ENCODE results near the gene PSMD11.

GRCh38 chr17:32495359-32496231 is 51.3 kb downstream of the PSMD11 start:
- TF ChIP-seq CTCF (IDR thresholded peaks at IDR 0.05) (no peak), POLR2A (IDR thresholded peaks at IDR 0.05) (no peak)
